Stimulated activated memory B cell treated with anti-CD40 and anti-IgM and Interleukin-4, amounts not matched to agents 10 μg/mL and 1 μg/mL and 100 μg/mL, for 72 hours (primary cell): Measurements from ENCODE around the gene SUMO3.

ENCODE experiments used
- ATAC-seq: fragments of 150-1000 bp; cut with Tn5 transposase; 2 replicates; pipeline ENCODE4 v1.10.0; 2021
- H3K27ac Mint-ChIP-seq: one replicate; pipeline ENCODE4 v1.8.0; 2022; ENCODE audit warnings: mild to moderate bottlenecking, mixed read lengths
- H3K27me3 Mint-ChIP-seq: one replicate; pipeline ENCODE4 v1.8.0; 2022; ENCODE audit warnings: mixed read lengths
- H3K36me3 Mint-ChIP-seq: one replicate; pipeline ENCODE4 v1.8.0; 2022; ENCODE audit warnings: mixed read lengths
- H3K4me1 Mint-ChIP-seq: one replicate; pipeline ENCODE4 v1.8.0; 2022; ENCODE audit warnings: mixed read lengths
- H3K4me3 Mint-ChIP-seq: one replicate; pipeline ENCODE4 v1.8.0; 2022; ENCODE audit warnings: mild to moderate bottlenecking, moderate library complexity, mixed read lengths
- H3K9me3 Mint-ChIP-seq: one replicate; pipeline ENCODE4 v1.8.0; 2022; ENCODE audit warnings: mixed read lengths

SUMO3 gene

GRCh38 chr21:44822484-44823178 is 4.8 kb upstream of the SUMO3 start:
- H3K4me3 Mint-ChIP-seq = no peak overlapping the region
- no peaks in the 10 kb centered on the region for H3K4me1 Mint-ChIP-seq

GRCh38 chr21:44820851-44821250 is 3.0 kb upstream of the SUMO3 start:
- Mint-ChIP-seq H3K27me3 (no peaks in the 10 kb centered on the region), H3K9me3 (peaks cover 6% of the 10 kb centered on the region), H3K4me1 (peaks cover 13% of the 10 kb centered on the region), H3K4me3 (no peak overlapping the region), H3K27ac (no peak overlapping the region), H3K36me3 (no peaks in the 10 kb centered on the region)
- ATAC-seq = no peak

More at GRCh38 chr21:44822484-44823178, 4.8 kb upstream of the SUMO3 start:
- peaks cover 5% of the 10 kb centered on the region for H3K36me3 Mint-ChIP-seq
- peaks cover 11% of the 10 kb centered on the region for H3K9me3 Mint-ChIP-seq
- no peaks in the 10 kb centered on the region for H3K27me3 Mint-ChIP-seq
- ATAC-seq = no peak
- no peak overlapping the region for H3K27ac Mint-ChIP-seq

GRCh38 chr21:44819283-44820243 is 1.7 kb upstream of the SUMO3 start:
- Mint-ChIP-seq H3K27me3 (no peaks in the 10 kb centered on the region), H3K4me3 (peak overlapping the region; percentile 33), H3K36me3 (no peaks in the 10 kb centered on the region), H3K4me1 (peaks cover 25% of the 10 kb centered on the region), H3K27ac (no peak overlapping the region), H3K9me3 (peaks cover 6% of the 10 kb centered on the region)
- ATAC-seq = no peak

- H3K36me3 Mint-ChIP-seq = no peaks in the 10 kb centered on the region
- no peaks in the 10 kb centered on the region for H3K27me3 Mint-ChIP-seq
- peak overlapping the region; percentile 70 for H3K27ac Mint-ChIP-seq
- H3K9me3 Mint-ChIP-seq = peaks cover 3% of the 10 kb centered on the region
- no peak for ATAC-seq
- H3K4me3 Mint-ChIP-seq = peak overlapping the region; percentile 58
- H3K4me1 Mint-ChIP-seq = peaks cover 25% of the 10 kb centered on the region
These were observed 764 bp upstream of the SUMO3 start for GRCh38 chr21:44818640-44819011.

- peaks cover 25% of the 10 kb centered on the region for H3K4me1 Mint-ChIP-seq
- peak overlapping the region; percentile 79 for H3K4me3 Mint-ChIP-seq
- peak overlapping the region; percentile 70 for H3K27ac Mint-ChIP-seq
- H3K27me3 Mint-ChIP-seq = no peaks in the 10 kb centered on the region
- H3K9me3 Mint-ChIP-seq = no peaks in the 10 kb centered on the region
- peak; percentile 89 for ATAC-seq
- H3K36me3 Mint-ChIP-seq = peaks cover 10% of the 10 kb centered on the region
These were observed 369 bp downstream of the SUMO3 start for GRCh38 chr21:44817506-44817880.

- Mint-ChIP-seq H3K4me1 (peaks cover 25% of the 10 kb centered on the region), H3K4me3 (peak overlapping the region; percentile 79), H3K36me3 (peaks cover 13% of the 10 kb centered on the region), H3K27me3 (no peaks in the 10 kb centered on the region), H3K27ac (peak overlapping the region; percentile 70), H3K9me3 (no peaks in the 10 kb centered on the region)
- ATAC-seq = peak; percentile 67
These were observed 929 bp downstream of the SUMO3 start for GRCh38 chr21:44816761-44817505.

GRCh38 chr21:44815852-44816628 is 1.8 kb downstream of the SUMO3 start:
- no peak for ATAC-seq
- Mint-ChIP-seq H3K27me3 (no peaks in the 10 kb centered on the region), H3K9me3 (no peaks in the 10 kb centered on the region), H3K36me3 (peaks cover 20% of the 10 kb centered on the region), H3K4me3 (peak overlapping the region; percentile 77), H3K4me1 (peaks cover 31% of the 10 kb centered on the region), H3K27ac (peak overlapping the region; percentile 17)

- no peaks in the 10 kb centered on the region for H3K9me3 Mint-ChIP-seq
- H3K27ac Mint-ChIP-seq = no peak overlapping the region
- H3K36me3 Mint-ChIP-seq = peaks cover 25% of the 10 kb centered on the region
- H3K4me3 Mint-ChIP-seq = no peak overlapping the region
- no peak for ATAC-seq
- no peaks in the 10 kb centered on the region for H3K27me3 Mint-ChIP-seq
- H3K4me1 Mint-ChIP-seq = peaks cover 36% of the 10 kb centered on the region
These were observed 2.6 kb downstream of the SUMO3 start for GRCh38 chr21:44815225-44815624.

- Mint-ChIP-seq H3K4me3 (no peak overlapping the region), H3K4me1 (peaks cover 36% of the 10 kb centered on the region), H3K36me3 (peaks cover 31% of the 10 kb centered on the region), H3K27ac (no peak overlapping the region), H3K9me3 (no peaks in the 10 kb centered on the region), H3K27me3 (no peaks in the 10 kb centered on the region)
- no peak for ATAC-seq
These were observed 3.3 kb downstream of the SUMO3 start for GRCh38 chr21:44814498-44815023.

GRCh38 chr21:44813727-44814126 is 4.1 kb downstream of the SUMO3 start:
- ATAC-seq = no peak
- H3K27me3 Mint-ChIP-seq = no peaks in the 10 kb centered on the region
- no peak overlapping the region for H3K27ac Mint-ChIP-seq
- H3K4me3 Mint-ChIP-seq = no peak overlapping the region
- no peaks in the 10 kb centered on the region for H3K9me3 Mint-ChIP-seq
- peaks cover 36% of the 10 kb centered on the region for H3K4me1 Mint-ChIP-seq
- H3K36me3 Mint-ChIP-seq = peaks cover 39% of the 10 kb centered on the region

- Mint-ChIP-seq H3K4me3 (no peak overlapping the region), H3K27ac (no peak overlapping the region), H3K27me3 (no peaks in the 10 kb centered on the region), H3K36me3 (peaks cover 43% of the 10 kb centered on the region), H3K4me1 (peaks cover 36% of the 10 kb centered on the region), H3K9me3 (no peaks in the 10 kb centered on the region)
- ATAC-seq = no peak
These were observed 4.7 kb downstream of the SUMO3 start for GRCh38 chr21:44813149-44813548.

- Mint-ChIP-seq H3K4me1 (peaks cover 36% of the 10 kb centered on the region), H3K36me3 (peaks cover 43% of the 10 kb centered on the region), H3K4me3 (no peak overlapping the region), H3K27ac (no peak overlapping the region), H3K9me3 (no peaks in the 10 kb centered on the region), H3K27me3 (no peaks in the 10 kb centered on the region)
- no peak for ATAC-seq
These were observed 5.2 kb downstream of the SUMO3 start for GRCh38 chr21:44812640-44813039.

- no peak overlapping the region for H3K4me3 Mint-ChIP-seq
- ATAC-seq = no peak
- no peaks in the 10 kb centered on the region for H3K9me3 Mint-ChIP-seq
- peaks cover 22% of the 10 kb centered on the region for H3K4me1 Mint-ChIP-seq
- H3K27me3 Mint-ChIP-seq = no peaks in the 10 kb centered on the region
- H3K36me3 Mint-ChIP-seq = peaks cover 55% of the 10 kb centered on the region
- H3K27ac Mint-ChIP-seq = no peak overlapping the region
These were observed 7.1 kb downstream of the SUMO3 start for GRCh38 chr21:44810779-44811178.

GRCh38 chr21:44805859-44806258 is 12.0 kb downstream of the SUMO3 start:
- Mint-ChIP-seq H3K27ac (no peak overlapping the region), H3K36me3 (peaks cover 47% of the 10 kb centered on the region), H3K27me3 (no peaks in the 10 kb centered on the region), H3K9me3 (no peaks in the 10 kb centered on the region), H3K4me1 (peaks cover 17% of the 10 kb centered on the region), H3K4me3 (no peak overlapping the region)
- no peak for ATAC-seq
